H9 (cell line): ENCODE data around the gene C6orf62. TPM values are rescaled to one million over a fixed set of nuclear protein-coding genes. Genes with fewer than 3 reads are reported as not detected.
A peak's percentile ranks its signal among the peaks of the same experiment; 100 is the strongest.
"Not testable (repeated sequence)": the region's sequence is repeated elsewhere in the genome, so short reads cannot be mapped to it uniquely, and the experiment has no call there.

Source experiments
- DNase-seq: peaks from one replicate; pipeline ENCODE4 v3.0.0-alpha.2; 2017
- H2AFZ ChIP-seq: one replicate; pipeline ENCODE4 v1.6.1; 2013; ENCODE audit warnings: mild to moderate bottlenecking, low read length, control low read depth, moderate library complexity
- H2AK5ac ChIP-seq: 2 replicates; pipeline ENCODE4 v1.6.1; 2013; ENCODE audit warnings: low read length, control low read depth, mixed read lengths; ENCODE audit not compliant: insufficient read length
- H2BK120ac ChIP-seq: one replicate; pipeline ENCODE4 v1.6.1; 2013; ENCODE audit warnings: low read depth, mild to moderate bottlenecking, low read length, control low read depth, inconsistent platforms; ENCODE audit not compliant: poor library complexity, severe bottlenecking
- H2BK12ac ChIP-seq: 2 replicates; pipeline ENCODE4 v1.6.1; 2013; ENCODE audit warnings: low read length, control low read depth, mixed read lengths, low read depth; ENCODE audit not compliant: insufficient read length
- H2BK15ac ChIP-seq: 2 replicates; pipeline ENCODE4 v1.6.1; 2013; ENCODE audit warnings: low read depth, low read length, control low read depth
- H2BK20ac ChIP-seq: one replicate; pipeline ENCODE4 v1.6.1; 2013; ENCODE audit warnings: low read depth, mild to moderate bottlenecking, low read length, control low read depth, inconsistent platforms; ENCODE audit not compliant: poor library complexity, severe bottlenecking
- H2BK5ac ChIP-seq: 2 replicates; pipeline ENCODE4 v1.6.1; 2013; ENCODE audit warnings: low read length, control low read depth, mixed read lengths; ENCODE audit not compliant: insufficient read length
- H3K14ac ChIP-seq: 2 replicates; pipeline ENCODE4 v1.6.1; 2013; ENCODE audit warnings: low read length, control low read depth; ENCODE audit not compliant: insufficient read depth
- H3K18ac ChIP-seq: 2 replicates; pipeline ENCODE4 v1.6.1; 2013; ENCODE audit warnings: low read depth, mild to moderate bottlenecking, mixed read lengths, low read length, control low read depth; ENCODE audit not compliant: insufficient read length
- H3K23ac ChIP-seq: 2 replicates; pipeline ENCODE4 v1.6.1; 2013; ENCODE audit warnings: low read length, control low read depth, mixed read lengths, low read depth; ENCODE audit not compliant: insufficient read length
- H3K23me2 ChIP-seq: 2 replicates; pipeline ENCODE4 v1.6.1; 2013; ENCODE audit warnings: low read depth, mild to moderate bottlenecking, mixed read lengths, low read length, control low read depth; ENCODE audit not compliant: insufficient read length, poor library complexity, severe bottlenecking
- H3K27ac ChIP-seq: 2 replicates; pipeline ENCODE4 v1.5.1; 2013; ENCODE audit warnings: low read length, control low read depth, mixed read lengths, low read depth; ENCODE audit not compliant: insufficient read length
- H3K27me3 ChIP-seq: 2 replicates; pipeline ENCODE4 v1.6.1; 2013; ENCODE audit warnings: low read length, control low read depth, inconsistent platforms; ENCODE audit not compliant: insufficient read depth
- H3K4ac ChIP-seq: 2 replicates; pipeline ENCODE4 v1.6.1; 2013; ENCODE audit warnings: low read depth, mild to moderate bottlenecking, control low read depth, inconsistent platforms, low read length, moderate library complexity
- H3K4me1 ChIP-seq: 2 replicates; pipeline ENCODE4 v1.6.1; 2013; ENCODE audit warnings: low read length, control low read depth, inconsistent platforms; ENCODE audit not compliant: insufficient read depth
- H3K4me2 ChIP-seq: 2 replicates; pipeline ENCODE4 v1.6.1; 2013; ENCODE audit warnings: low read length, control low read depth, mixed read lengths; ENCODE audit not compliant: insufficient read length, insufficient read depth
- H3K56ac ChIP-seq: 2 replicates; pipeline ENCODE4 v1.6.1; 2013; ENCODE audit warnings: low read depth, mild to moderate bottlenecking, mixed read lengths, low read length, control low read depth; ENCODE audit not compliant: insufficient read length
- H3K79me1 ChIP-seq: 2 replicates; pipeline ENCODE4 v1.6.1; 2013; ENCODE audit warnings: low read depth, mild to moderate bottlenecking, moderate library complexity, low read length, control low read depth, inconsistent platforms; ENCODE audit not compliant: insufficient read depth, poor library complexity, severe bottlenecking
- H3K79me2 ChIP-seq: 2 replicates; pipeline ENCODE4 v1.6.1; 2013; ENCODE audit warnings: low read length, control low read depth, inconsistent platforms; ENCODE audit not compliant: insufficient read depth
- H3K9ac ChIP-seq: 2 replicates; pipeline ENCODE4 v1.6.1; 2013; ENCODE audit warnings: low read length, control low read depth, mixed read lengths; ENCODE audit not compliant: insufficient read length; ENCODE audit errors: extremely low read depth
- H3K9me3 ChIP-seq: one replicate; pipeline ENCODE4 v1.6.1; 2013; ENCODE audit warnings: low read depth, low read length, inconsistent platforms; ENCODE audit not compliant: control insufficient read depth
- H3T11ph ChIP-seq: one replicate; pipeline ENCODE4 v1.6.1; 2013; ENCODE audit warnings: mild to moderate bottlenecking, low read length, control low read depth, inconsistent platforms
- H4K20me1 ChIP-seq: one replicate; pipeline ENCODE4 v1.6.1; 2013; ENCODE audit not compliant: control insufficient read depth, insufficient read length, insufficient read depth
- H4K5ac ChIP-seq: 2 replicates; pipeline ENCODE4 v1.6.1; 2013; ENCODE audit warnings: low read depth, mild to moderate bottlenecking, mixed read lengths, low read length, control low read depth; ENCODE audit not compliant: insufficient read length
- H4K8ac ChIP-seq: replicated peaks from 2 replicates; pipeline ENCODE4 v1.6.1; 2013; ENCODE audit warnings: low read length, control low read depth, mixed read lengths, low read depth; ENCODE audit not compliant: insufficient read length
- H4K91ac ChIP-seq: 2 replicates; pipeline ENCODE4 v1.6.1; 2013; ENCODE audit warnings: low read depth, mild to moderate bottlenecking, moderate library complexity, mixed read lengths, low read length, control low read depth; ENCODE audit not compliant: insufficient read length
- H3K27ac Mint-ChIP-seq, 3 experiments: 2 replicates in 2 of 3; 3 replicates in 1 of 3; pipeline ENCODE4 v1.8.0; 2020 to 2021; ENCODE audit warnings: mixed read lengths in 3 of 3, mild to moderate bottlenecking in 1 of 3, moderate library complexity in 1 of 3
- H3K27me3 Mint-ChIP-seq: 2 replicates; pipeline ENCODE4 v1.8.0; 2021; ENCODE audit warnings: low read depth, mild to moderate bottlenecking, moderate library complexity, mixed read lengths
- H3K36me3 Mint-ChIP-seq, 3 experiments: 2 replicates in 2 of 3; 3 replicates in 1 of 3; pipeline ENCODE4 v1.8.0; 2020 to 2021; ENCODE audit warnings: low read depth in 3 of 3, mixed read lengths in 3 of 3; ENCODE audit not compliant: insufficient read depth in 1 of 3
- H3K4me1 Mint-ChIP-seq, 2 experiments: 2 replicates each; pipeline ENCODE4 v1.8.0; 2020; ENCODE audit warnings: mixed read lengths in 2 of 2
- H3K4me3 Mint-ChIP-seq, 2 experiments: 2 replicates in 1 of 2; 3 replicates in 1 of 2; pipeline ENCODE4 v1.8.0; 2020 to 2021; ENCODE audit warnings: mild to moderate bottlenecking in 2 of 2, mixed read lengths in 2 of 2, moderate library complexity in 1 of 2
- H3K9me3 Mint-ChIP-seq, 2 experiments: 2 replicates in 1 of 2; 3 replicates in 1 of 2; pipeline ENCODE4 v1.8.0; 2020; ENCODE audit warnings: mild to moderate bottlenecking in 2 of 2, mixed read lengths in 2 of 2, moderate library complexity in 1 of 2
- WGBS: extraction: QIAGEN DNeasy Blood & Tissue Kit; methylation state at CpG from one replicate; pipeline ENCODE4 v1.1.7; 2013; ENCODE audit warnings: missing lambda C conversion rate, low lambda C conversion rate, mixed read lengths; ENCODE audit not compliant: insufficient read length; ENCODE audit errors: extremely low coverage; 5-methylcytosine and 5-hydroxymethylcytosine counted together
- total RNA-seq: library from RNA; stranded (reverse); gene quantifications from 2 replicates; pipeline ENCODE4 v1.2.1, GENCODE V29; 2021

The C6orf62 gene
- total RNA-seq, 1 experiment from 2014 or later = 125 TPM

GRCh38 chr6:24764833-24765828 is 46.2 kb upstream of the C6orf62 start:
- not testable (repeated sequence) for H3K27me3 ChIP-seq, H3K14ac ChIP-seq
- peak overlapping the region in 1 of 3 experiments; percentile 20; a peak in 2 of 7 replicates for H3K27ac Mint-ChIP-seq

More at GRCh38 chr6:24764833-24765828, 46.2 kb upstream of the C6orf62 start:
- H2BK120ac ChIP-seq, H3K79me2 ChIP-seq, H4K20me1 ChIP-seq, H3K36me3 Mint-ChIP-seq, H3K4me2 ChIP-seq, H3K4me1 Mint-ChIP-seq, H2BK15ac ChIP-seq, H3K27me3 Mint-ChIP-seq, H2BK20ac ChIP-seq, H3K23me2 ChIP-seq, H2BK12ac ChIP-seq, H3K27ac ChIP-seq, H3K4me1 ChIP-seq, H3K56ac ChIP-seq, H4K91ac ChIP-seq, H3K23ac ChIP-seq, H4K5ac ChIP-seq, H3K4me3 Mint-ChIP-seq, H3K9me3 ChIP-seq, H2AFZ ChIP-seq, H2BK5ac ChIP-seq, H3K4ac ChIP-seq, H2AK5ac ChIP-seq, H3K18ac ChIP-seq, H3K9ac ChIP-seq, H3K79me1 ChIP-seq, H3K9me3 Mint-ChIP-seq, H4K8ac ChIP-seq, H3T11ph ChIP-seq, DNase-seq: not testable (repeated sequence)
- no CpG with 5 or more reads among the region's 20 CpGs for WGBS
